HG03565 (cell line): ENCODE results near the gene CRADD.
"Not testable (repeated sequence)": the region's sequence is repeated elsewhere in the genome, so short reads cannot be mapped to it uniquely, and the experiment has no call there.

ENCODE experiments used
- ATAC-seq: cut with Tn5 transposase; IDR thresholded peaks from one replicate; pipeline ENCODE4 v1.9.1; 2021; ENCODE audit warnings: mild to moderate bottlenecking, moderate library complexity; ENCODE audit not compliant: unreplicated experiment

Gene CRADD

DNA sequence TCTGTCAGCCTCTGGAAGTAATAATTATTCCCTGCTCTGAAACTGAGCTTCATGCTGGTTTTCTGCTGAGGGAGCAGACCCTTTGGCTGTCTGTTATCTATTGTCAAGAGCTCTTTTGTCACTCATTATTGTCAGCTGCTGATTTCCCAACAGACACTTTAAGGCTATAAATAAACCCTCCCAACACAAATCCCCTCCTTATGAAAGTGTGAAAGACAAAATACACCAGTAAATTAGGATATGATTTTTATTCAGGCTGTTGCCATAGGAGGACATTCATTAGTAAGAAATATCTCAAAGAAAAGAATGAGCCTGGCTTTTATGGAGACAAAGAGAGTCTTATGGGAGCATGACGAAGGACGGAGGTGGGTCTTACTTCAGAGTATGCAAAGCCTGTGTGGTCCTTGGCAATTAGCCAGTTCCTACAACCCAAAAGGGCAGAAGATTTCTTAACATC lies 180.8 kb downstream of the CRADD start:
- no peak for ATAC-seq

DNA sequence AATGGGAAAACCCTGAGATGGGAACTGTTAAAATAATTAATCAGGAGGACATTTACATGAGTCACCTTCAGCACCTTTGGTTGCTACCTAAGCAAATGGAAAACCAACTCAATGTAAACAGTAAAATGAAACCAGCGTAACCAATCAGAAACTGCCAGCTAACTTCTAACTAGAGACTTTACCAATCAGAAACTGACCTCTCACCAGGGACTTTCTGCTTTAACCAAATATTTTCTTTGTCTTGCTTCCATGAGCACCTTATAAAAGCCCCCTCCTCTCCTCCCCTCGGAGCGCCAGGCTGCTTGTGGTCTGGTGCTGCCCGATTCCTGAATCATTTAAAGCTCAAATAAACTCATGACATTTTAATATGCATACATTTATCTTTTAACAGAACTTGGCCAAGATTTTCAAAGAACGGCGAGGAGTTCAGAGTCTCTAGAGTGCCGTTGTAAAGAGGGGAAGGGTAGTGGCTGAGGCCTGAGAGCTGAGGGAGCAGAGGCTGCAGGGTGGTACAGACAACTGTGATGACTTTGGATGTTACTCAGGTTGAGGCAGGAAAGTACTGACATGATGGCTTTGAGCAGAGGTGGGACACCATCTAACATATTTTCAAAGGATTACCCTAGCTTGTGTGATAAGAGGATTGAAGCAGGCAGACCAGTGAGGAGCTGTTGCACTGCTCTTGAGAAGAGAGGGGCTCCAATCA lies 183.6 kb downstream of the CRADD start:
- ATAC-seq = no peak

DNA sequence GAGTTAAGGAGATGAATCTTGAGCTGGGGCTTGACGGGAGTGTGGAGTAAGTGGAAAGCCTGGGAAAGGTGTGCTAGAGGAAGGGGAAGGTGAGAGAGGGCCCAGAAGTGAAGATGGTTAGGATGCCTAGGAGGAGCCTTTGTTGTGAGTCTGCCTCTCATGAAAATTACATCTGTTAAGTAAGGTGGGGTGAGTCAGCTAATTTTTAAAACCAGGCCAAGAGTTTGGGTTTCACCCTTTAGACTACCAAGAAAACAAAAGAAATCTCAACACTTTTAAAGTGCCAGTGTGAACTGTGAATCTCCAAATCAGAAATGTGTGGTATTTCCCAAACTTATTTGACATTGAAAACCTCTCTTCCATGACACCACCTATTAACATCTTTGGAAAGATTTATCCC lies 185.2 kb downstream of the CRADD start:
- no peak for ATAC-seq

DNA sequence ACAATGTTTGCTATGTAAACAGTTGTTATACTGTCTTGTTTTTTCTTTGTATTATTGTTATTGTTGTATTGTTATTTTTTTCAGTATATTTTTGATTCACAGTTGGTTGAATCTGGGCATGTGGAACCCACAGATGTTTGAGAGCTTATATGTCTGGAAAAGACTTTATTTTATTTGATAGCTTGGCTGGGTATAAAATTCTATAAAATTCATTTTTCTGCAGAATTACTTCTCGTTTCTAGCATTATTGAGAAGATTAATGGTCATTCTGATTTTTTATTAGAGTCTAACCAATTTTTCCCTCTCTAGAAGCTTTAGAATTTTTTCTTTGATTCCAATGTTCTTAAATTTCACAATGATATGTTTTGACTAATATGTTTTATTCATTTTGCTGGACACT lies 188.6 kb downstream of the CRADD start:
- ATAC-seq = no peak

DNA sequence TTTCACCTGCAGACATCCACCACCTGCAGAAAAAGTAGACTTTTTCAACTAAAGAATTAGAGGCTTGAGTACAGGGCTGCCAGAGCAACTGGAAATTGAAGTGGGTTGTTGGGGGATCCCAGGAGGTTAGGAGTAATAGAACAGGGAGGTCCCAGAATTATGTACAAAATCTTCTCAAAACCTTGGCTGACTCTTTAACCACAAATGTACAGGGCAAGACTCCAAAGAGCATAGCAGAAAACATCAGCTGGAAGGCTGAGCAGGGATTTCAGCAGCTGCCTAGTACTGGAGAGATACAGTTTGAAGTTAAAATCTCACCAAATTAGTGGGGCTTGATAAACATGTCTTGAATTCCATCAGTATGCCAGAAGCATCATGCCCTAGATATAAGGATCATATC lies 191.6 kb downstream of the CRADD start:
- no peak for ATAC-seq

DNA sequence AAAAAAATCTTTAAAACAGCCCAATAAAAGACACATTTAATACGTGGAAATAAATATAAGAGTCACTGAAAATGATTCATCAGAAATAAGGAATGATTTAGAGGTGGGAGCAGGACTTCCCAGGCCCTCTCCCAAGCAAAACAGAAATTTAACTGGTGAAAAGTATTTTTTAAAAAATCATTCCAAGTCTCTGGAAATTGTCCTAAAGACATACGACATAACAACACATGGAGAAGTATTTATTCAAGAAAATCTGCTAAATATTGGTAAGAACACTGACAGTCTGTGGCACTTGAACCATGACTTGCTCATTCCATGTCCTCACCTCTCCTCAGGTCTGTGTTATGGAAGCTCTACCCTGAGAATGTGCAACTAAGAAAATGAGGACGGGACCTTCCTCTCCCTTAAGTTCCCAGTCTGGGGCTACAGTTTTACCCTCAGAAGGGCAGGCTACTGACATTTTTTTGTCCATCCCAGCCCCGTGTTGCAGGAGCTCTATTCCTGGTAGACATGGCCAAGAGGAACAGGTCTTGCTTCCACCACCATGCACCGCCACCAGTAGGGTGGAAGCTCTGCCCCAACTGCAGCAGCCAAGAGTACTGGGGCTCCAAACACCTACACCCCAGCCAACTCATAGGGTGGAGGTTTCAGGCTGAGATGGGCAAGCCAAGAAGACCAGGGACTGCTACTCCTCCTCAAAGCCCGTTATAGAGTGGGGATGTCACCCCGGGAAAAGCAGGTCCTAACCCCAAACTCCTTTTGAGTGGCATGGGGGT lies 193.0 kb downstream of the CRADD start:
- ATAC-seq = no peak

DNA sequence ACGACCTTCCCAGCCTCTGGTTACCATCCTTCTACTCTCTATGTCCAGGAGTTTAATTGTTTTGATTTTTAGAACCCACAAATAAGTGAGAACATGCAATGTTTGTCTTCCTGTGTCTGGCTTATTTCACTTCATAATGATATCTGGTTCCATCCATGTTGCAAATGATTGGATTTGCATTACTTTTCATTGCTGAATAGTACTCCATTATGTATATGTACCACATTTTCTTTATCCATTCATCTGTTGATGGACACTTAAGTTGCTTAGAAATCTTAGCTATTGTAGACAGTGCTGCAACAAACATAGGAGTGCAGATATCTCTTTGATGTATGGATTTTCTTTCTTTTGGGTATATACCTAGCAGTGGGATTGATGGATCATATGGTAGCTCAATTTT lies 194.4 kb downstream of the CRADD start:
- not testable (repeated sequence) for ATAC-seq

DNA sequence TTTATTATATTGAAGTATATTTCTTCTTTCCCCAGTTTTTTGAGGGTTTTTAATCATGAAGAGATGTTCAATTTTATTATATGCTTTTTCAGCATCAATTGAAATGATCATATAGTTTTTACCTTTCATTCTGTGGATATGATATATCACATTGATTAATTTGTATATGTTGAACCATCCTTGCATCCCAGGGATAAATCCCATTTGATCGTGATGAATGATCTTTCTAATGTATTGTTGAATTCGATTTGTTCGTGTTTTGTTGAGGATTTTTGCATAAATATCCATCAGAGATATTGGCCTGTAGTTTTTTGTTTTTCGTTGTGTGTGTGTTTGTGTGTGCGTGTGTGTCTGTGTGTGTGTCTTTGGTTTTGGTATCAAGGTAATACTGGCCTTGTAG lies 196.4 kb downstream of the CRADD start:
- no peak for ATAC-seq

DNA sequence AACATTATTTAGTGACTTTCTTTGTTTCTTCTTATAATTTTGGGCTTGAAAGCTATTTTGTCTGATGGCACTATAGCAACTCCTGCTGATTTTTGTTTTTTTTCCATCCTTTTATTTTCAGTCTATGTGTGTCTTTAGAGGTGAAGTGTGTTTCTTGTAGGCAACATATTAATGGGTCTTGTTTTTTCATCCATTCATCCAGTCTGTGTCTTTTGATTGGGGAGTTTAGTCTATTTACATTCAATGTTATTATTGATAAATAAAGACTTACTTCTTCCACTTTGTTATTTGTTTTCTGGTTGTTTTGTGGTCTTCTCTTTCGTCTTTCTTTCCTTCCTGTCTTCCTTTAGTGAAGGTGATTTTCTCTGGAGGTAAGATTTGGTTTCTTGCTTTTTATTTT lies 198.0 kb downstream of the CRADD start:
- no peak for ATAC-seq

DNA sequence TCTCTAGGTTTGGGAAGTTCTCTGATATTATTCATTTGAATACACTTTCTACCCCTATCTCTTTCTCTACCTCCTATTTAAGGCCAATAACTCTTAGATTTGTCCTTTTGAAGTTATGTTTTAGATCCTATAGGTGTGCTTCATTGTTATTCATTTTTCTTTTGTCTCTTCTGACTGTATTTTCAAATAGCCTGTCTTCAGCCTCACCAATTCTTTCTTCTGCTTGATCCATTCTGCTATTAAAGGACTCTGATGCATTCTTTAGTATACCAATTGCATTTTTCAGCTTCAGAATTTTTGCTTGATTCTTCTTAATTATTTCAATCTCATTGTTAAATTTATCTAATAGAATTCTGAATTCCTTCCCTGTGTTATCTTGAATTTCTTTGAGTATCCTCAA lies 199.2 kb downstream of the CRADD start:
- no peak for ATAC-seq

DNA sequence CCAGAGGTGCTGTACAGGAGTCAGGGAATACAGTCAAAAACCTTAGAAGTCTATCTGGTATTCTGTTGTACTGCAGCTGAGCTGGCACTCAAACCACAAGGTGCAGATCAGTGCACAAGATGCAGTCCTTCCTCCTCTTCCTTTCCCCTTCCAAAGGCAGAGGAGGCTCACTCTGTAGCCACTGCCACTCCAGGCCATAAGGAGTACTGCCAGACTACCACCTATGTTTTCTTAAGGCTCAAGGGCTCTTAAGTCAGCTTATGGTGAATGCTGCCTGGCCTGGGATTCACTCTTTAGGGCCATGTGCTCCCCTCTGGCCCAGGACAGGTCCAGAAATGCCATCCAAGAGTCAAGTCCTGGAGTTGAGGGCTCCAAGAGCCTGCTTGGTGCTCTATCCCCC lies 200.3 kb downstream of the CRADD start:
- ATAC-seq = no peak

DNA sequence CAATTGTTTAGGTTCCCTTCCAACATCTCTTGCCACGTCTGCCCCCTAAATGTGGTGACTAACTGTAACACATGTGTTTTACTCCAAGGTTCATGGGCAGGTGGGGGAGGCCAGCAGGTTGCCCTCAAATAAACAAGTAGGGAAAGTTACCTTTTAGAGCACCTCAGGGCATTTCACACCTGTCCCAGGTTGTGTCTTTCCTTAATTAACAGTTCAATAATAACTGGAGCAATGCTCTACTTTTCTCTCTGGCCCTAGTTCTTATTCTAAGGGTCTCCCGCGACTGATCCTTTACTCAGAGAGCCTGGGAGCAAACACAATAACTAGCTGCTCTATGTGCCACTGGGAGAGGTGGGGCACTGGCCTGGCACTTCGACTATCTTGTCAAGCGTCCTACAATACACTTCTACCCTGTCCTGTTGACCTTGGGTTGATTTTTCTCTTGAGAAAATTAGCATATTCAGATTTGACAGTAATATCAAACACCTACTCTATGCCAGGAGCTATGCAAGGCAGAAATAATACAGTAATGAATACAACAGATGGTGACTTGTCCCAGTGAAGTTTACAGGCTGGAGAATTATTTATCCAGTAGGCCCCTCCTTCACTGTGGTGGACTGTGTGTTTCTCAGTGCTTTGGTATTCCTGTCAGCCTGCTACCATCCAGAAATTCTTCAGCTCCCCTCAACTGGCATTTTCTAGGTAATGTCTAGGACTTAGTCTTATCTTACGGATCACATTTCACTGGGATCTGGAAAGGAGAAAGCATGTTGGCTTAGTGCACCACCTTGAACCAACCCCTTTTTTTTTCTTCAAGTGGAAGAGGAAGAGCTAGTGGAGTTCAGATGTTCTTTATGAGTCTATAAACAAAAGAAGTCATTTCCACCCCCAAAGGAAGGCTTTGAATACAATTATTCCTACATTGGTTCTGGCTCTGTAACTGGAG lies 202.6 kb downstream of the CRADD start:
- no peak for ATAC-seq

DNA sequence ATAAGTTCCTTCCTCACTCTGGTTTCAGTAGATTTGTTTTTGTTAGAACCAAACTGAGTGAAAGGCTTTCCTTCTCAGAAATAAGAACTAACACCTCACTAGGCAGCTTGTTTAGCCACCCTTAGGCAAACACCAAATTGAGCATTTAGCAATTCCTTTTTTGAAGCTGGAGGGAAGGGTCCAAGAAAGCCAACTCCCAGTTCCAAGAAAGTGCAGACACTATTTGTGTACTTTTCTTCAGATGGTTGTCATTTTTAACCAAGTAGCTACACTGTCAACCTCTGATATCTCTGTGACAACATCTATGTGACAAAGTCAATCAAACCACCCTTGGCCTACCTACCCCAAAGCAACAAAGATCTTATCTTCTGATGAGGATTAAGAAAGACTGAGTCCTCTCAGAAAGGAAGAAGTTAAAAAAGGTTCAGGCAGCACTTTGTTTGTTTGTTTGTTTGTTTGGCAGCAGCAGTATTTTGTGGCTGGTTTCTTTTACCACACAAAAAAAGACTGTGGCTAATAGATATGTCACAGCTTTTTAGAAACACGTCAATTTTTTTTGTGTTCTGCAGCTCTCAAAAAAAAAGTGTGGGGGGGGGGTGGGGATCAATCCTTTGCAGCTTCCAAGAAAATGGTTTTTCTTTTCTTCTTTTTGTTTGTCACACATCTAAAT lies 203.8 kb downstream of the CRADD start:
- ATAC-seq = no peak

DNA sequence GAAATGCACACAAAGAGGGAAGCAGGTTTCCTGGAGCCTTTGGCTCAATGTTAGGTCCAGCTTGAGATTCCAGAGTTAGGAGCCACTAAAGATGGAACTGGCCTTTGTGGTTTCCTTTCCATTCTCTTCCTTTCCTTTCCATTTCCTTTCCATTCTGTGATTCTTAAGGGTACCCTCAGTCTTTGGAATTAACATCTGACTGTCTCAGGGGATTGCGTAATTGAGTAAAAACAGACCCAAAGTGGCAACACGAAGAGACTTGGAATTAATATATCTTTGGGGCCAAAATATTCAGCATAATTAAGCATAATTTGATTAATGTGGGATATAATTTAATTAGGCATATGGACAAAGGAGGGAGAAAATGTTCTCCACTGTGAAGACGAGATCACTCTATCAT lies 205.6 kb downstream of the CRADD start:
- ATAC-seq = no peak

DNA sequence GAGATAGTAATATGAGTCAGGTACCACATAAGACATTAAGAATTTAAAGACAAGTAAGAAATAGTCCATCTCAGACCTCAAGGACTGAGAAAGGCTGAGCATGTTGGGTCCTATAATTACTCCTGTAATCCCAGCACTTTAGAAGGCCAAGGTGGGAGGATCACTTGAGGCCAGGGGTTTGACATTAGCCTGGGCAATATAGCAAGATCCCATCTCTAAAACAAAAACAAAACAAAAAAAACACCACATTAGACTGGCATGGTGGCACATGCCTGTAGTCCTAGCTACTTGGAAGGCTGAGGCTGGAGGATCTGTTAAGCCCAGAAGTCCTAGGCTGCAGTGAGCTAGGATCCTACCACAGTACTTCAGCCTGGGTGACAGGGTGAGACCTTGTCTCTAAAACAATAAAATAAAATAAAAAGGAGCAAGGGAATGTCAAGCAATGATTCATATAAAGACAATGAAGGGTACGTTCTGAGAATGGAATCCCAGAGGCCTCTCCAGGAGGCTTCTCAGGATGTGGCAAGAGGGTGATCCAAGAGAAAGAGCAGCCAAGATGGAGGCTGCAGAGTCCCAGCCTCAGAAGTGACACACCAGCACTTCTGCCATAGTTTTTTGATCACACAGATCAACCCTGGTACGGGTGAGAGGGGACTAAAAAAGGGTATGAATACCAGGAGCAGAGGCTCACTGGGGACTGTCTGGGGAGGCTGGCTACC lies 206.4 kb downstream of the CRADD start:
- ATAC-seq = no peak

DNA sequence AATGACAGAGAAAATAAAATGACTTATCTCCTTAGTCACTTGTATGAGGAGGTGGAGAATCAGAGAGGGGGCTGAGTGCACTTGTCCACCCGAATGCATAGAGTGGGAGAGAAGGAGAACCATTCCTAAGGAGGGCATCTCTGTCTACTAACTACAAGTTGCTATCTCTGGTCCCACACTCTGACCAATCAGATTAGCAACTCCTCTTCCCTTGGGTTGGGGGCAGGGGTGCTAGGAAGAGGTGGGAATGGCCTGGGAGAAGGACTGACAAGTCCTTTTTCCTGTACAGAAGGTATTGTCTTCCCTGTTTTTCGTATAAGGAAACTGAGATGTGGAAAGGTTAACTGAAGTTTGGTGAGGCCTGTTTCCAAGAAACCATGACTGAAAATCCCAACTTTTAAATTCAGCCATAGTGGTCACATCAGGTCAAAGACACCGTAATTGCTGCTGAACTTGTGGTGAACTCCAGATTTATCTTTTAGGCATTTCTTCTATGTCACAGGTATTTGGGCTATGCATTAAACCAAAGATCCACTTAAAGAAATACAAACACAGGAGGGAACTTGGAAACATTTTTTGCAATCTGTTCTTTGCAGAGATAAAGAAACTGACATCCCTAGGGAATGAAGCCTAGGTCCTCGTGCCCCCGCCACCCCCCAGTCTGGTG lies 207.8 kb downstream of the CRADD start:
- ATAC-seq = no peak

DNA sequence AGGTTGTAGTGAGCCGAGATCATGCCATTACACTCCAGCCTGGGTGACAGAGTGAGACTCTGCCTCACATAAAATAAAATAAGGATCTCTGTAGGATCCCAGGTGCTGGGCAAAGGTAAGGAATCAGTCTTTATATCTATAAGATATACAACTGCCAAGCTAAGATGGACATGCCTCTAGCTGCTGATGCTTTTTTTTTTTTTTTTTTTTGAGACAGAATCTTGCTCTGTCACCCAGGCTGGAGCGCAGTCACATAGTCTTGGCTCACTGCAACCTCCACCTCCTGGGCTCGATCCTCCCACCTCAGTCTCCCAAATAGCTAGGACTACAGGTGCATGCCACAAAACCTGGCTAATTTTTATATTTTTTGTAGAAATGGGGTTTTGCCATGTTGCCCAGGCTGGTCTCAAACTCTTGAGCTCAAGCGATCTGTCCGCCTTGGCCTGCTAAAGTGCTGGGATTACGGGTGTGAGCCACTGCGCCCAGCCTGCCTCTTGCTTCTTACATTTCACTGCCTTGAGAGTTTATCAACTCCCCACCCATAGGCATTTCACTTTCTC lies 208.9 kb downstream of the CRADD start:
- not testable (repeated sequence) for ATAC-seq

DNA sequence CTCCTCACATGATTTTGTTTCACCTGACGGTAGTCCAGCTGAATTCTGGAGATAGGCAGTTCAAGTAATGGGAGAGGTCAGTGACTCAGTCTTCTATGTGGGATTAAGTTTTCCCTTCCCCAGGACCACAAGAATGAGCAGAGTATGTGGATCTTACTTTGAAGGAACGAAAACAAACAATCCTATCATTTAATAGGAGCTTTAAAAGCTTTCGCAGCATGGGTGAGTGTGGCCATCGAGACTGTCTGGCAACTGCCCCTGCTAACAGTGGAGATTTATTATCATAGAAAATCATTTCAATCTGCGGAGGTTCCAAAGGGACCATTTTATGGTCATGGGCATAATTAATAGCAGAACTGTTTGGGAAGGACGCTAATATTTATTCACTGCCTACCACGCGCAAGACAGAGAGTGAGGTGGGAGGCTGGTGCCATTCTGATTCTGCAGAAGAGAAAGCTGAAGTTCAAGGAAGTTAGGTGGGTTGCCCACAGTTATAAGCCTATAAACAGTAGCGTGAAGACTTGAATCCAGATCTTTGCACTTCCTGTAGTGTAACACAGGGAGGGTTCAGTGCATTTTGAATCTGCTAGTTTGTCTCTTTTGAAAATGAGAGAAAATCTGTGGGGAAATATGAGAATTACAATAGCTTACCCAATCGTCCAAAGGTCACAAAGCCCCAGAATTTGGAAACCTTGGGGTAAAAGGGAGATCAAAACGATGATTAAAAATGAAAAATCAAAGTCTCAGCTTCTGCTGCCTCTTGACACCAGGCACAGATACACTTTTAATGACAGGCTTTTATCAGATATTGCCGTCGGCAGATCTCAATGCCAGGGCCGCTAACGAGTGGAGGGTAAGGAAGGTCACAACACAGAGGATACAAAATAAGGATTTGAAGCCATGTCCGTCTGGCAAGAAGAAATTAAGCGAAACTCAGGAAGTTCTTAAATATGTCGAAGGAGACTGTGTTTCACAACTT lies 209.6 kb downstream of the CRADD start:
- ATAC-seq = no peak
